ENCODE measurements around the gene FOXJ3. TPM values are rescaled to one million over a fixed set of nuclear protein-coding genes. Genes with fewer than 3 reads are reported as not detected.

Gene FOXJ3
- total and polyA plus RNA-seq, 2 of the 4 experiments (the other 2 are of a cell fraction): 16.7 to 30.5 TPM

DNA sequence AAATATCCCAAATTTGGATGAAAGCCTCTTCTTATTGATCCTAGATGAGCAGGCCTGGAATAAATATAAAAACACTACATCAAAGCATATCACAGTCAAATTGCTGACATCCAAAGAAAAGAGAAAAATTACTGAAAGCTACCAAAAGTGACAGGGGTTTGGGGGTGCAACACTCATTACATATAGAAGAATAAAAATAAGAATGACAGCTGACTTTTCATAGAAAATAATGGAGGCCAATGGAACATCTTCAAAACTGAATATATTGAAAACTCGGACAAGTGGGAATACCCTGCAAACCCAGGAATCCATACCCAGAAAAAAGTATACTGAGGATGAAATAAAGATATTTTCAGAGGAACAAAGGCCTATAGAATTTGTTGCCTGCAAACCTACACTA is 84.0 kb downstream of the FOXJ3 start:
- no peak overlapping the region for H3K4me2 ChIP-seq (ENCODE audit: low read depth, low read length)
- no peak overlapping the region for H3K27ac ChIP-seq (ENCODE audit: insufficient read depth, low read length)
- H2AK5ac ChIP-seq (ENCODE audit: low read depth, low read length): no peak overlapping the region
- peaks cover 3% of the 10 kb centered on the region; the same call in 1 of the 2 replicates for H4K20me1 ChIP-seq (ENCODE audit: insufficient read depth, low read length)
- H2AK9ac ChIP-seq (replicated peaks; ENCODE audit: low read depth, low read length, poor library complexity): no peak overlapping the region
- in situ Hi-C loops (cut with MboI; ENCODE audit: low sequenced_read_pairs): no loop called here
- H2BK20ac ChIP-seq (ENCODE audit: low read depth, low read length): no peak overlapping the region
- ChIA-PET CTCF (interaction anchor here (0.6 kb wide), 1 partner anchor 65 kb away, joined by 4 read pairs; no protein-coding TSS in a partner anchor), POLR2A (ENCODE audit: unreplicated experiment) (no interaction called here)
- no peaks in the 10 kb centered on the region for H3K9me1 ChIP-seq (ENCODE audit: insufficient read depth, low read length)
- H3K36me3 ChIP-seq (ENCODE audit: control insufficient read depth, insufficient read depth, low read length): peaks cover 2% of the 10 kb centered on the region; the same call in 1 of the 2 replicates
- no peak overlapping the region for H4K91ac ChIP-seq (ENCODE audit: insufficient read depth, low read depth, low read length)
- no peak overlapping the region for H2AFZ ChIP-seq (replicated peaks; ENCODE audit: low read length, poor library complexity)
- intact Hi-C loops (cut with micrococcal nuclease): no loop called here
- no peak overlapping the region for H2BK120ac ChIP-seq (ENCODE audit: low read depth, low read length)
- H4K5ac ChIP-seq (ENCODE audit: low read depth, low read length): no peak overlapping the region
- H3K14ac ChIP-seq (replicated peaks; ENCODE audit: low read depth, low read length): no peak overlapping the region
- H2BK5ac ChIP-seq (ENCODE audit: low read depth, low read length, poor library complexity, severe bottlenecking): no peak overlapping the region
- no peak overlapping the region for H3K18ac ChIP-seq (ENCODE audit: low read depth, low read length)
- H3K4me3 ChIP-seq (ENCODE audit: insufficient read depth, low read depth, low read length): no peak overlapping the region
- DNase-seq (no peak), ATAC-seq (ENCODE audit: low read depth) (no peak)
- no TSS peak for BruUV-seq (replicated peaks)
- no peak overlapping the region for H4K8ac ChIP-seq (ENCODE audit: low read depth in 2 of 2, low read length in 2 of 2)
- peaks cover 2 to 4% of the 10 kb centered on the region in 2 experiments; a peak in 2 of 4 replicates for H3K79me1 ChIP-seq (ENCODE audit: low read depth in 1 of 2, low read length in 2 of 2)
- H3K27me3 ChIP-seq (ENCODE audit: control insufficient read depth, insufficient read depth, low read length): no peaks in the 10 kb centered on the region
- no peak for TF ChIP-seq CEBPB (IDR thresholded peaks at IDR 0.05; ENCODE audit: low read depth, low read length)
- TF ChIP-seq RAD21 (IDR thresholded peaks at IDR 0.05; ENCODE audit: low read length): no peak
- no peak for TF ChIP-seq BHLHE40 (IDR thresholded peaks at IDR 0.05; ENCODE audit: low read depth, low read length)
- TF ChIP-seq CHD1 (IDR thresholded peaks at IDR 0.05; ENCODE audit: low read depth, low read length): no peak
- no peak for TF ChIP-seq NFE2L2 (IDR thresholded peaks at IDR 0.05; ENCODE audit: low read depth, low read length)
- no peak for TF ChIP-seq RFX5 (IDR thresholded peaks at IDR 0.05; ENCODE audit: low read depth, low read length)
- no peak for TF ChIP-seq SMC3 (IDR thresholded peaks at IDR 0.05; ENCODE audit: low read depth, low read length)
- TF ChIP-seq, protein P1, sequence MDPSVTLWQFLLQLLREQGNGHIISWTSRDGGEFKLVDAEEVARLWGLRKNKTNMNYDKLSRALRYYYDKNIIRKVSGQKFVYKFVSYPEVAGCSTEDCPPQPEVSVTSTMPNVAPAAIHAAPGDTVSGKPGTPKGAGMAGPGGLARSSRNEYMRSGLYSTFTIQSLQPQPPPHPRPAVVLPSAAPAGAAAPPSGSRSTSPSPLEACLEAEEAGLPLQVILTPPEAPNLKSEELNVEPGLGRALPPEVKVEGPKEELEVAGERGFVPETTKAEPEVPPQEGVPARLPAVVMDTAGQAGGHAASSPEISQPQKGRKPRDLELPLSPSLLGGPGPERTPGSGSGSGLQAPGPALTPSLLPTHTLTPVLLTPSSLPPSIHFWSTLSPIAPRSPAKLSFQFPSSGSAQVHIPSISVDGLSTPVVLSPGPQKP (IDR thresholded peaks at IDR 0.05; ENCODE audit: borderline replicate concordance, low read depth, low read length): no peak
- no peak for TF ChIP-seq MAZ (IDR thresholded peaks at IDR 0.05; ENCODE audit: borderline replicate concordance, low read depth, low read length)
- no peak for TF ChIP-seq POLR2A (IDR thresholded peaks at IDR 0.05; ENCODE audit: low read depth, low read length)
- TF ChIP-seq MAFK (IDR thresholded peaks at IDR 0.05; ENCODE audit: low read depth, low read length): no peak
- TF ChIP-seq MXI1 (IDR thresholded peaks at IDR 0.05; ENCODE audit: borderline replicate concordance, low read depth, low read length): no peak
- TF ChIP-seq FOS (IDR thresholded peaks at IDR 0.05; ENCODE audit: low read depth, low read length): no peak
- TF ChIP-seq, protein P2, sequence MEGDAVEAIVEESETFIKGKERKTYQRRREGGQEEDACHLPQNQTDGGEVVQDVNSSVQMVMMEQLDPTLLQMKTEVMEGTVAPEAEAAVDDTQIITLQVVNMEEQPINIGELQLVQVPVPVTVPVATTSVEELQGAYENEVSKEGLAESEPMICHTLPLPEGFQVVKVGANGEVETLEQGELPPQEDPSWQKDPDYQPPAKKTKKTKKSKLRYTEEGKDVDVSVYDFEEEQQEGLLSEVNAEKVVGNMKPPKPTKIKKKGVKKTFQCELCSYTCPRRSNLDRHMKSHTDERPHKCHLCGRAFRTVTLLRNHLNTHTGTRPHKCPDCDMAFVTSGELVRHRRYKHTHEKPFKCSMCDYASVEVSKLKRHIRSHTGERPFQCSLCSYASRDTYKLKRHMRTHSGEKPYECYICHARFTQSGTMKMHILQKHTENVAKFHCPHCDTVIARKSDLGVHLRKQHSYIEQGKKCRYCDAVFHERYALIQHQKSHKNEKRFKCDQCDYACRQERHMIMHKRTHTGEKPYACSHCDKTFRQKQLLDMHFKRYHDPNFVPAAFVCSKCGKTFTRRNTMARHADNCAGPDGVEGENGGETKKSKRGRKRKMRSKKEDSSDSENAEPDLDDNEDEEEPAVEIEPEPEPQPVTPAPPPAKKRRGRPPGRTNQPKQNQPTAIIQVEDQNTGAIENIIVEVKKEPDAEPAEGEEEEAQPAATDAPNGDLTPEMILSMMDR (conservative IDR thresholded peaks at IDR 0.05; ENCODE audit: low read depth, low read length): no peak
- TF ChIP-seq, protein P3, sequence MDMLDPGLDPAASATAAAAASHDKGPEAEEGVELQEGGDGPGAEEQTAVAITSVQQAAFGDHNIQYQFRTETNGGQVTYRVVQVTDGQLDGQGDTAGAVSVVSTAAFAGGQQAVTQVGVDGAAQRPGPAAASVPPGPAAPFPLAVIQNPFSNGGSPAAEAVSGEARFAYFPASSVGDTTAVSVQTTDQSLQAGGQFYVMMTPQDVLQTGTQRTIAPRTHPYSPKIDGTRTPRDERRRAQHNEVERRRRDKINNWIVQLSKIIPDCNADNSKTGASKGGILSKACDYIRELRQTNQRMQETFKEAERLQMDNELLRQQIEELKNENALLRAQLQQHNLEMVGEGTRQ (IDR thresholded peaks at IDR 0.05; ENCODE audit: low read depth, low read length): no peak
- TF ChIP-seq RCOR1 (IDR thresholded peaks at IDR 0.05; ENCODE audit: insufficient replicate concordance, low read length): no peak
- no peak overlapping the region for H3K4ac ChIP-seq (ENCODE audit: low read depth, low read length)
- H3K9me3 ChIP-seq (ENCODE audit: control insufficient read depth, insufficient read depth, low read length): no peaks in the 10 kb centered on the region
- no peak overlapping the region for H3K23ac ChIP-seq (ENCODE audit: low read depth, low read length)
- H3K56ac ChIP-seq (ENCODE audit: extremely low read depth, insufficient read depth, low read length): no peak overlapping the region
- no peaks in the 10 kb centered on the region for H3K4me1 ChIP-seq (ENCODE audit: control insufficient read depth, insufficient read depth, low read length)
- dilution Hi-C loops (cut with HindIII; ENCODE audit: low sequenced_read_pairs, unreplicated experiment): no loop called here
- H3K9ac ChIP-seq (ENCODE audit: low read depth, low read length): no peak overlapping the region
- no CpG with 5 or more reads among the region's 1 CpG for WGBS, 2 experiments (ENCODE audit: extremely low coverage in 2 of 2, insufficient read length in 1 of 2)
- no peak overlapping the region for H2BK15ac ChIP-seq (ENCODE audit: low read depth, low read length)

Data from IMR-90 (cell line).